ENCODE results near the gene IDH3G. TPM values are rescaled to one million over a fixed set of nuclear protein-coding genes. Genes with fewer than 3 reads are reported as not detected.

IDH3G gene
- total and polyA plus RNA-seq, 2 of the 8 experiments (the other 6 are each of a cell fraction or from before 2014, with no cell fraction given) = 39.4 to 66.7 TPM

DNA sequence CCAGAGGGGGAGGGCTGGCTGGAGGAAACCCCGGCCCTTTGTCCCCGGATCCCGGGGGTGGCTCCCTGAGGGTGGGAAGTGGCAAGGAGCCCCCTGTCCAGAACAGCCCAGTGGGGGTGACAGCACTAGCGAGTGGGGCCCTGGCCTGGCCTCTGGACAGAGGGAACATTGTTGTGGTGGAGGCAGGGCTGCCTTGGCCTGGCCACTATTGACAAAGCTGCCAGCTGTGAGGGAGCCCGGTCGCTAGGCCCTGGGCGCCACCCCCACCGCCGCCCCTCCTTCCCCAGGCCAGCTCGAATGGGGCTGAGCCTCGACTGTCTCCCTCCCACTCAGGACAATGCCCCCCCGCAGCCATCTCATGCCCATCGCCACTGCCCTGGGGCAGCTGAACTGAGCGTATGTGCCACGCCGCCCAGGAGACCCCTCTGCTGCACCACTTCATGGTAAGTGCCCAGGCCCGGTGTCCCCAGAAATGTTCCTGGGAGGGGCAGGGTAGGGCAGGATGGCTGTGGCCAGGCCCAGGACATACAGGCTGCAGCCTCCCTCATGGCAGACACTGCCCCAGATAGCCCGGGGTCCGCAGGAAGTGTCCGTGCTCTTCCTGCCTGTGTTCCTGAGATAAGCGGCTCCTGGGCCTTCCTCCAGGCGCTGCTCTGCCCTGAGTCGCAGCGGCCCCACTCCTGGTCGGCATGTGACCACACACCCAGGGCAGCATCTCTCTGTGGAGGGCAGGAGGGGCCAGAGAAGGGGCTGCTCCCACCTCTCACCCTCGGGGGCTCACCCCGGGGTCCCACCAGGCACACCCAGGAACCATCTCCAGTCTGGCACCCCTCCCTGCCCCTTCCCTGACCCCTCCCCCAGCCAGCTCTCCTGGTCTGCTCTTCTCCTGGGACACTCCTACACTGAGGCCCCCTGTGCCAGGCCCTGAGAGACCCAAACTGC lies 28.8 kb downstream of the IDH3G start:
- FAIRE-seq (no peak), DNase-seq (ENCODE audit: low read depth in 1 of 2, low spot score in 2 of 2) (no peak)
- Histone ChIP-seq H3K36me3 (ENCODE audit: control insufficient read depth in 2 of 4, insufficient read depth in 4 of 4, low read length in 3 of 4) (no peaks in the 10 kb centered on the region), H3K4me1 (replicated peaks in 1 of 4; ENCODE audit: control insufficient read depth in 3 of 4, insufficient read depth in 4 of 4, low read length in 3 of 4) (peaks cover 0 to 8% (median 4%) of the 10 kb centered on the region in 4 experiments; a peak in 5 of 7 replicates), H2AFZ (ENCODE audit: low read length) (no peak overlapping the region), H3K23me2 (ENCODE audit: low read depth, low read length) (no peaks in the 10 kb centered on the region), H2AK5ac (ENCODE audit: low read depth, low read length) (no peak overlapping the region), H4K8ac (ENCODE audit: extremely low read depth, insufficient read depth, low read length) (no peak overlapping the region), H2BK5ac (ENCODE audit: low read depth, low read length) (no peak overlapping the region), H2BK12ac (ENCODE audit: low read depth, low read length) (no peak overlapping the region), H3K56ac (replicated peaks; ENCODE audit: insufficient read length, low read depth, low read length) (no peak overlapping the region), H3K9me3 (ENCODE audit: insufficient read depth in 2 of 2, low read depth in 1 of 2, low read length in 1 of 2) (no peaks in the 10 kb centered on the region), H3K4me3 (ENCODE audit: extremely low read depth in 1 of 4, insufficient read depth in 2 of 4, low read depth in 3 of 4, low read length in 4 of 4) (no peak overlapping the region), H4K20me1 (replicated peaks in 1 of 2; ENCODE audit: control insufficient read depth in 1 of 2, insufficient read depth in 2 of 2, low read length in 2 of 2) (no peaks in the 10 kb centered on the region), H3K18ac (ENCODE audit: extremely low read depth, low read length) (no peak overlapping the region), H3K27ac (ENCODE audit: low read depth, low read length) (no peak overlapping the region), H3K14ac (ENCODE audit: insufficient read length) (no peak overlapping the region), H3K79me2 (ENCODE audit: control insufficient read depth in 1 of 2, insufficient read depth in 2 of 2, low read length in 2 of 2) (no peaks in the 10 kb centered on the region), H3K79me1 (ENCODE audit: low read depth, low read length) (no peaks in the 10 kb centered on the region), H2BK20ac (ENCODE audit: low read length) (no peak overlapping the region), H4K5ac (ENCODE audit: insufficient read length, low read depth, low read length) (no peak overlapping the region), H3K23ac (ENCODE audit: insufficient read length) (no peak overlapping the region), H3K4ac (replicated peaks; ENCODE audit: insufficient read length, low read depth, low read length) (no peak overlapping the region), H3K4me2 (ENCODE audit: insufficient read depth in 1 of 2, low read depth in 2 of 2, low read length in 2 of 2) (no peak overlapping the region), H2BK15ac (ENCODE audit: low read length) (no peak overlapping the region), H3K9ac (replicated peaks in 1 of 4; ENCODE audit: extremely low read depth in 1 of 4, low read depth in 3 of 4, low read length in 3 of 4) (no peak overlapping the region), H4K91ac (replicated peaks; ENCODE audit: insufficient read length, low read length) (peak overlapping the region; percentile 54), H3K27me3 (replicated peaks in 1 of 4; ENCODE audit: control insufficient read depth in 3 of 4, extremely low read depth in 1 of 4, insufficient read depth in 3 of 4, low read length in 3 of 4) (no peaks in the 10 kb centered on the region), H2BK120ac (replicated peaks; ENCODE audit: low read depth, low read length) (no peak overlapping the region)
- POLR2A ChIA-PET (ENCODE audit: partially characterized antibody) = interaction anchor here (0.7 to 3.0 kb wide), 6 partner anchors 10 to 161 kb away, joined by 3 to 13 read pairs (median 3); partner anchors contain the start of gene ARHGAP4
- TF ChIP-seq RNF2 (IDR thresholded peaks at IDR 0.05; ENCODE audit: borderline replicate concordance, low read depth, low read length, missing control alignments, poor library complexity, severe bottlenecking) (no peak), TEAD4 (IDR thresholded peaks at IDR 0.05; ENCODE audit: low read depth, low read length) (no peak), BACH1 (IDR thresholded peaks at IDR 0.05; ENCODE audit: low read length) (no peak)
- CTCF ChIA-PET (ENCODE audit: partially characterized antibody) = interaction anchor here (1.0 to 2.3 kb wide), 8 partner anchors 13 to 183 kb away, joined by 3 to 7 read pairs (median 4); no protein-coding TSS in a partner anchor
- 93% methylated on average over 9 of the region's 27 CpGs; no CpG with 5 or more reads in 1 of the 2 experiments for WGBS, 2 experiments (ENCODE audit: extremely low coverage in 1 of 2, insufficient coverage in 1 of 2, insufficient read length in 1 of 2, insufficient replicate concordance in 2 of 2, low coverage in 1 of 2, low lambda C conversion rate in 2 of 2, missing lambda C conversion rate in 1 of 2)

Measured in H1 (cell line).